ENCODE measurements around the gene CLCNKB. TPM values are rescaled to one million over a fixed set of nuclear protein-coding genes. Genes with fewer than 3 reads are reported as not detected.

The CLCNKB gene
- total RNA-seq, 1 experiment from 2014 or later: 1.1 TPM

GRCh38 chr1:16053781-16054502 lies 10.4 kb downstream of the CLCNKB start:
- CTCF ChIA-PET: interaction anchor here (0.5 to 0.6 kb wide), 2 partner anchors 46 to 308 kb away, joined by 5 to 10 read pairs; no protein-coding TSS in a partner anchor
- Histone ChIP-seq H3K27ac (no peak overlapping the region; the same call in 1 of the 2 replicates), H3K36me3 (ENCODE audit: low read depth) (no peaks in the 10 kb centered on the region), H3K4me1 (replicated peaks; ENCODE audit: insufficient read depth) (peaks cover 27% of the 10 kb centered on the region), H3K4me3 (no peak overlapping the region), H3K27me3 (ENCODE audit: insufficient read depth, low read depth) (no peaks in the 10 kb centered on the region), H3K9me3 (ENCODE audit: insufficient read depth, low read depth) (no peaks in the 10 kb centered on the region), H2AFZ (no peak overlapping the region), H3K4me2 (no peak overlapping the region), H4K20me1 (ENCODE audit: insufficient read depth) (no peaks in the 10 kb centered on the region), H3F3A (ENCODE audit: insufficient read depth, low read depth) (no peaks in the 10 kb centered on the region; the same call in 1 of the 2 replicates), H3K9me2 (ENCODE audit: insufficient read depth) (no peaks in the 10 kb centered on the region), H3K79me2 (ENCODE audit: low read depth) (no peaks in the 10 kb centered on the region)
- BruUV-seq (replicated peaks): no TSS peak
- intact Hi-C loops (cut with micrococcal nuclease; ENCODE audit: unreplicated experiment): no loop called here
- DNase-seq: no peak
- TF ChIP-seq EZH2 (IDR thresholded peaks at IDR 0.05; ENCODE audit: low read depth) (no peak), CTCF (conservative IDR thresholded peaks at IDR 0.05) (no peak)
- POLR2A ChIA-PET (ENCODE audit: unreplicated experiment): no interaction called here

GRCh38 chr1:16054598-16055540 lies 11.3 kb downstream of the CLCNKB start:
- DNase-seq: no peak
- no peaks in the 10 kb centered on the region for H3K27me3 ChIP-seq (ENCODE audit: insufficient read depth, low read depth)
- no peaks in the 10 kb centered on the region for H3K79me2 ChIP-seq (ENCODE audit: low read depth)
- H3K36me3 ChIP-seq (ENCODE audit: low read depth): no peaks in the 10 kb centered on the region
- CTCF ChIA-PET: interaction anchor here (0.6 to 1.0 kb wide), 3 partner anchors 45 to 307 kb away, joined by 4 to 7 read pairs (median 5); no protein-coding TSS in a partner anchor
- no peaks in the 10 kb centered on the region for H4K20me1 ChIP-seq (ENCODE audit: insufficient read depth)
- H3F3A ChIP-seq (ENCODE audit: insufficient read depth, low read depth): no peaks in the 10 kb centered on the region; the same call in 1 of the 2 replicates
- H2AFZ ChIP-seq: no peak overlapping the region
- H3K4me3 ChIP-seq: no peak overlapping the region
- intact Hi-C loops (cut with micrococcal nuclease; ENCODE audit: unreplicated experiment): no loop called here
- POLR2A ChIA-PET (ENCODE audit: unreplicated experiment): no interaction called here
- H3K4me2 ChIP-seq: 0 out of 2 replicates have a peak overlapping the region, but pooled peaks have one; percentile 46
- no peaks in the 10 kb centered on the region for H3K9me3 ChIP-seq (ENCODE audit: insufficient read depth, low read depth)
- peaks cover 27% of the 10 kb centered on the region for H3K4me1 ChIP-seq (replicated peaks; ENCODE audit: insufficient read depth)
- no peaks in the 10 kb centered on the region for H3K9me2 ChIP-seq (ENCODE audit: insufficient read depth)
- BruUV-seq (replicated peaks): no TSS peak
- peak overlapping the region; percentile 21 for H3K27ac ChIP-seq
- no peak for TF ChIP-seq EZH2 (IDR thresholded peaks at IDR 0.05; ENCODE audit: low read depth)
- TF ChIP-seq CTCF (conservative IDR thresholded peaks at IDR 0.05): no peak

All from PC-9 (cell line).